HepG2 (cell line): ENCODE data around the gene DMKN. TPM values are rescaled to one million over a fixed set of nuclear protein-coding genes. Genes with fewer than 3 reads are reported as not detected.

Experiments
- ATM ChIP-seq: fragments of 450-650 bp; IDR thresholded peaks from 2 replicates; pipeline ENCODE4 v1.7.1; 2017; ENCODE audit warnings: mild to moderate bottlenecking, borderline replicate concordance
- KDM3A ChIP-seq: IDR thresholded peaks from 2 replicates; pipeline ENCODE4 v1.6.1; 2018; ENCODE audit warnings: low read depth, missing compliant biosample characterization
- KDM5A ChIP-seq: fragments of 200-600 bp; sonication (generic); IDR thresholded peaks from 2 replicates; pipeline ENCODE4 v1.7.0; 2018; ENCODE audit warnings: antibody characterized with exemption, mild to moderate bottlenecking, low read length, borderline replicate concordance
- SALL1 ChIP-seq: sonication (generic); formaldehyde crosslinking; IDR thresholded peaks from 2 replicates; pipeline ENCODE4 v1.8.0; 2022; ENCODE audit warnings: mild to moderate bottlenecking, missing genetic modification reagents
- ZFY ChIP-seq: sonication (generic); formaldehyde crosslinking; IDR thresholded peaks from 2 replicates; pipeline ENCODE4 v1.4.0; 2020; ENCODE audit warnings: missing genetic modification reagents
- ZNF232 ChIP-seq: sonication (generic); formaldehyde crosslinking; IDR thresholded peaks from 2 replicates; pipeline ENCODE4 v1.4.0; 2020; ENCODE audit warnings: missing genetic modification reagents, borderline replicate concordance
- ZNF274 ChIP-seq: sonication (generic); formaldehyde crosslinking; IDR thresholded peaks from 2 replicates; pipeline ENCODE4 v1.5.1; 2020; ENCODE audit warnings: mild to moderate bottlenecking, missing genetic modification reagents
- ZNF350 ChIP-seq: sonication (generic); formaldehyde crosslinking; IDR thresholded peaks from 2 replicates; pipeline ENCODE4 v1.4.0; 2020; ENCODE audit warnings: mild to moderate bottlenecking, low read depth, missing genetic modification reagents, borderline replicate concordance
- polyA plus RNA-seq, 8 experiments: library from polyadenylated mRNA; depleted of rRNA in 3 of 8; stranded (reverse) in 7 of 8; unstranded in 1 of 8; fragments of >200 nt; fragmentation: Illumina TruSeq in 4 of 8; extraction: Trizol in 4 of 8; gene quantifications; 2 replicates each; pipeline versions ENCODE4 v1.2.1 to v1.2.3, GENCODE V29; 2011 to 2016; ENCODE audit warnings: low read depth in 4 of 8, missing spikeins in 1 of 8, mixed read lengths in 1 of 8; ENCODE audit not compliant: insufficient read depth in 1 of 8
- total RNA-seq, 5 experiments: library from RNA; depleted of rRNA; stranded (reverse); fragments of >200 nt; fragmentation: Illumina TruSeq; extraction: Trizol; gene quantifications; 2 replicates each; pipeline ENCODE4 v1.2.3, GENCODE V29; 2016; ENCODE audit warnings: low read depth in 1 of 5
- TF ChIP-seq, protein P1 (sequence below): sonication (generic); formaldehyde crosslinking; IDR thresholded peaks from 2 replicates; pipeline ENCODE4 v1.4.0; 2020; ENCODE audit warnings: mild to moderate bottlenecking, missing genetic modification reagents, borderline replicate concordance
- TF ChIP-seq, protein P2 (sequence below): sonication (generic); formaldehyde crosslinking; IDR thresholded peaks from 2 replicates; pipeline ENCODE4 v1.4.0; 2020; ENCODE audit warnings: mild to moderate bottlenecking, missing genetic modification reagents
- TF ChIP-seq, protein P3 (sequence below): sonication (generic); formaldehyde crosslinking; IDR thresholded peaks from 2 replicates; pipeline ENCODE4 v1.8.1; 2023; ENCODE audit warnings: mild to moderate bottlenecking, inconsistent platforms, moderate library complexity, missing genetic modification reagents, borderline replicate concordance
- TF ChIP-seq, protein P4 (sequence below): sonication (generic); formaldehyde crosslinking; IDR thresholded peaks from 2 replicates; pipeline ENCODE4 v1.9.0; 2022; ENCODE audit warnings: missing genetic modification reagents, mild to moderate bottlenecking, borderline replicate concordance
- TF ChIP-seq, protein P5 (sequence below): sonication (generic); formaldehyde crosslinking; IDR thresholded peaks from 2 replicates; pipeline ENCODE4 v1.4.0; 2020; ENCODE audit warnings: mild to moderate bottlenecking, missing genetic modification reagents

DMKN gene
- total and polyA plus RNA-seq, 2 of the 13 experiments (the other 11 are each of a cell fraction or from before 2014, with no cell fraction given): 50.8 to 57.1 TPM

DNA sequence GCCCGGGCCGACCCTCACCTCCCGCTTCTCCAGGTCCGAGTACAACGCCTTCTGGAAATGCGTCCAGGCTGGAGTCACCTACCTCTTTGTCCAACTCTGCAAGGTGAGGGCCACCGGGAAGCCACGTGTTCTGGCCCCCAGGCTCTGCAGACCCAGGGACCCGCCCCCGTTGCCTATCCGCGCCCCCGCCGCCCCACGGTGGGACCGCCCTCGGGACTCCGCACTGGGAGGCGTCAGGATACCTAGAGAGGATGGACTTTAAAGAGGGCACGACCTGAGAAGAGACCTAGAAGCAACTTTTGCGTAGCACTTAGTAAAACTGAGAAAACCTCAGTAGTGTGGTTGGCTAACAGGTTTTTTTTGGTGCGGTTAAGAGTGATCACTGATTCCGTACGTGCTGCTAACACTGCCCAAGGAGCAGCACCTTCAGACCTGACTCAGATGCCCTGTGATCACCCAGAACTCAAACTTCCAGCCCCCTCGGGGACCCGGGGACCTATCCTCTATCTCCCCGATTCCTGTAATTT is 32.5 kb upstream of the DMKN start (continued):
- TF ChIP-seq, protein P1, sequence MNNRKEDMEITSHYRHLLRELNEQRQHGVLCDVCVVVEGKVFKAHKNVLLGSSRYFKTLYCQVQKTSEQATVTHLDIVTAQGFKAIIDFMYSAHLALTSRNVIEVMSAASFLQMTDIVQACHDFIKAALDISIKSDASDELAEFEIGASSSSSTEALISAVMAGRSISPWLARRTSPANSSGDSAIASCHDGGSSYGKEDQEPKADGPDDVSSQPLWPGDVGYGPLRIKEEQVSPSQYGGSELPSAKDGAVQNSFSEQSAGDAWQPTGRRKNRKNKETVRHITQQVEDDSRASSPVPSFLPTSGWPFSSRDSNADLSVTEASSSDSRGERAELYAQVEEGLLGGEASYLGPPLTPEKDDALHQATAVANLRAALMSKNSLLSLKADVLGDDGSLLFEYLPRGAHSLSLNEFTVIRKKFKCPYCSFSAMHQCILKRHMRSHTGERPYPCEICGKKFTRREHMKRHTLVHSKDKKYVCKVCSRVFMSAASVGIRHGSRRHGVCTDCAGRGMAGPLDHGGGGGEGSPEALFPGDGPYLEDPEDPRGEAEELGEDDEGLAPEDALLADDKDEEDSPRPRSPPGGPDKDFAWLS (CRISPR knock-in tag): no peak
- TF ChIP-seq, protein P2, sequence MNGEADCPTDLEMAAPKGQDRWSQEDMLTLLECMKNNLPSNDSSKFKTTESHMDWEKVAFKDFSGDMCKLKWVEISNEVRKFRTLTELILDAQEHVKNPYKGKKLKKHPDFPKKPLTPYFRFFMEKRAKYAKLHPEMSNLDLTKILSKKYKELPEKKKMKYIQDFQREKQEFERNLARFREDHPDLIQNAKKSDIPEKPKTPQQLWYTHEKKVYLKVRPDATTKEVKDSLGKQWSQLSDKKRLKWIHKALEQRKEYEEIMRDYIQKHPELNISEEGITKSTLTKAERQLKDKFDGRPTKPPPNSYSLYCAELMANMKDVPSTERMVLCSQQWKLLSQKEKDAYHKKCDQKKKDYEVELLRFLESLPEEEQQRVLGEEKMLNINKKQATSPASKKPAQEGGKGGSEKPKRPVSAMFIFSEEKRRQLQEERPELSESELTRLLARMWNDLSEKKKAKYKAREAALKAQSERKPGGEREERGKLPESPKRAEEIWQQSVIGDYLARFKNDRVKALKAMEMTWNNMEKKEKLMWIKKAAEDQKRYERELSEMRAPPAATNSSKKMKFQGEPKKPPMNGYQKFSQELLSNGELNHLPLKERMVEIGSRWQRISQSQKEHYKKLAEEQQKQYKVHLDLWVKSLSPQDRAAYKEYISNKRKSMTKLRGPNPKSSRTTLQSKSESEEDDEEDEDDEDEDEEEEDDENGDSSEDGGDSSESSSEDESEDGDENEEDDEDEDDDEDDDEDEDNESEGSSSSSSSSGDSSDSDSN (CRISPR knock-in tag): no peak
- TF ChIP-seq, protein P3, sequence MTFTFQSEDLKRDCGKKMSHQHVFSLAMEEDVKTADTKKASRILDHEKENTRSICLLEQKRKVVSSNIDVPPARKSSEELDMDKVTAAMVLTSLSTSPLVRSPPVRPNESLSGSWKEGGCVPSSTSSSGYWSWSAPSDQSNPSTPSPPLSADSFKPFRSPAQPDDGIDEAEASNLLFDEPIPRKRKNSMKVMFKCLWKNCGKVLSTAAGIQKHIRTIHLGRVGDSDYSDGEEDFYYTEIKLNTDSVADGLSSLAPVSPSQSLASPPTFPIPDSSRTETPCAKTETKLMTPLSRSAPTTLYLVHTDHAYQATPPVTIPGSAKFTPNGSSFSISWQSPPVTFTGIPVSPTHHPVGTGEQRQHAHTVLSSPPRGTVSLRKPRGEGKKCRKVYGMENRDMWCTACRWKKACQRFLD (CRISPR knock-in tag): no peak
- TF ChIP-seq KDM3A: no peak
- TF ChIP-seq, protein P4, sequence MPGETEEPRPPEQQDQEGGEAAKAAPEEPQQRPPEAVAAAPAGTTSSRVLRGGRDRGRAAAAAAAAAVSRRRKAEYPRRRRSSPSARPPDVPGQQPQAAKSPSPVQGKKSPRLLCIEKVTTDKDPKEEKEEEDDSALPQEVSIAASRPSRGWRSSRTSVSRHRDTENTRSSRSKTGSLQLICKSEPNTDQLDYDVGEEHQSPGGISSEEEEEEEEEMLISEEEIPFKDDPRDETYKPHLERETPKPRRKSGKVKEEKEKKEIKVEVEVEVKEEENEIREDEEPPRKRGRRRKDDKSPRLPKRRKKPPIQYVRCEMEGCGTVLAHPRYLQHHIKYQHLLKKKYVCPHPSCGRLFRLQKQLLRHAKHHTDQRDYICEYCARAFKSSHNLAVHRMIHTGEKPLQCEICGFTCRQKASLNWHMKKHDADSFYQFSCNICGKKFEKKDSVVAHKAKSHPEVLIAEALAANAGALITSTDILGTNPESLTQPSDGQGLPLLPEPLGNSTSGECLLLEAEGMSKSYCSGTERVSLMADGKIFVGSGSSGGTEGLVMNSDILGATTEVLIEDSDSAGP (CRISPR knock-in tag): no peak
- no peak for TF ChIP-seq ZFY (CRISPR knock-in tag)
- TF ChIP-seq ATM: no peak
- TF ChIP-seq, protein P5, sequence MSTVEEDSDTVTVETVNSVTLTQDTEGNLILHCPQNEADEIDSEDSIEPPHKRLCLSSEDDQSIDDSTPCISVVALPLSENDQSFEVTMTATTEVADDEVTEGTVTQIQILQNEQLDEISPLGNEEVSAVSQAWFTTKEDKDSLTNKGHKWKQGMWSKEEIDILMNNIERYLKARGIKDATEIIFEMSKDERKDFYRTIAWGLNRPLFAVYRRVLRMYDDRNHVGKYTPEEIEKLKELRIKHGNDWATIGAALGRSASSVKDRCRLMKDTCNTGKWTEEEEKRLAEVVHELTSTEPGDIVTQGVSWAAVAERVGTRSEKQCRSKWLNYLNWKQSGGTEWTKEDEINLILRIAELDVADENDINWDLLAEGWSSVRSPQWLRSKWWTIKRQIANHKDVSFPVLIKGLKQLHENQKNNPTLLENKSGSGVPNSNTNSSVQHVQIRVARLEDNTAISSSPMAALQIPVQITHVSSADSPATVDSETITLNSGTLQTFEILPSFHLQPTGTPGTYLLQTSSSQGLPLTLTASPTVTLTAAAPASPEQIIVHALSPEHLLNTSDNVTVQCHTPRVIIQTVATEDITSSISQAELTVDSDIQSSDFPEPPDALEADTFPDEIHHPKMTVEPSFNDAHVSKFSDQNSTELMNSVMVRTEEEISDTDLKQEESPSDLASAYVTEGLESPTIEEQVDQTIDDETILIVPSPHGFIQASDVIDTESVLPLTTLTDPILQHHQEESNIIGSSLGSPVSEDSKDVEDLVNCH (CRISPR knock-in tag): no peak
- TF ChIP-seq KDM5A: peak; percentile 24; the same call in 1 of the 2 replicates
- 0 out of 2 replicates have a peak, but pooled peaks have one; percentile 0 for TF ChIP-seq SALL1 (CRISPR knock-in tag)
- no peak for TF ChIP-seq ZNF350 (CRISPR knock-in tag)
- no peak for TF ChIP-seq ZNF274 (CRISPR knock-in tag)
- 0 out of 2 replicates have a peak, but pooled peaks have one; percentile 25 for TF ChIP-seq ZNF232 (CRISPR knock-in tag)
